GM12873 (cell line): ENCODE data around the gene FBXL17.

Source experiments
- CTCF ChIP-seq: IDR thresholded peaks from 2 replicates; pipeline ENCODE4 v1.5.1; 2012; ENCODE audit warnings: low read depth, mild to moderate bottlenecking, moderate library complexity, low read length, control low read depth; ENCODE audit not compliant: insufficient read depth; ENCODE audit errors: missing control alignments

The FBXL17 gene

GRCh38 chr5:108064302-108064701 is 317.6 kb downstream of the FBXL17 start:
- no peak for TF ChIP-seq CTCF

- no peak for TF ChIP-seq CTCF
Measured at GRCh38 chr5:108061941-108062340, 320.0 kb downstream of the FBXL17 start.

- TF ChIP-seq CTCF: no peak
Measured at GRCh38 chr5:108060340-108060739, 321.6 kb downstream of the FBXL17 start.

- TF ChIP-seq CTCF: no peak
Measured at GRCh38 chr5:108059334-108059733, 322.6 kb downstream of the FBXL17 start.

- TF ChIP-seq CTCF: no peak
Measured at GRCh38 chr5:108054349-108054748, 327.5 kb downstream of the FBXL17 start.

- no peak for TF ChIP-seq CTCF
Measured at GRCh38 chr5:108046955-108047670, 334.8 kb downstream of the FBXL17 start.

- no peak for TF ChIP-seq CTCF
Measured at GRCh38 chr5:108036482-108036881, 345.4 kb downstream of the FBXL17 start.

- no peak for TF ChIP-seq CTCF
Measured at GRCh38 chr5:108028883-108029282, 353.0 kb downstream of the FBXL17 start.
